T47D (cell line): ENCODE results near the gene KCTD12.
"Not testable (repeated sequence)": the region's sequence is repeated elsewhere in the genome, so short reads cannot be mapped to it uniquely, and the experiment has no call there.

ENCODE experiments used
- DNase-seq, 2 experiments: peaks; one replicate each; pipeline versions ENCODE4 v3.0.0 to v3.0.0-alpha.2; 2011 to 2012; ENCODE audit warnings: low read depth in 1 of 2, low spot score in 1 of 2
- JUND ChIP-seq: IDR thresholded peaks from 2 replicates; pipeline ENCODE4 v1.6.1; 2012; ENCODE audit warnings: low read depth
- in situ Hi-C: cut with HindIII; loops from 2 replicates; pipeline ENCODE4 v1.10.0; 2016; ENCODE audit warnings: low sequenced_read_pairs, low pct_unique_long_range_greater_than_20kb

KCTD12 gene

DNA sequence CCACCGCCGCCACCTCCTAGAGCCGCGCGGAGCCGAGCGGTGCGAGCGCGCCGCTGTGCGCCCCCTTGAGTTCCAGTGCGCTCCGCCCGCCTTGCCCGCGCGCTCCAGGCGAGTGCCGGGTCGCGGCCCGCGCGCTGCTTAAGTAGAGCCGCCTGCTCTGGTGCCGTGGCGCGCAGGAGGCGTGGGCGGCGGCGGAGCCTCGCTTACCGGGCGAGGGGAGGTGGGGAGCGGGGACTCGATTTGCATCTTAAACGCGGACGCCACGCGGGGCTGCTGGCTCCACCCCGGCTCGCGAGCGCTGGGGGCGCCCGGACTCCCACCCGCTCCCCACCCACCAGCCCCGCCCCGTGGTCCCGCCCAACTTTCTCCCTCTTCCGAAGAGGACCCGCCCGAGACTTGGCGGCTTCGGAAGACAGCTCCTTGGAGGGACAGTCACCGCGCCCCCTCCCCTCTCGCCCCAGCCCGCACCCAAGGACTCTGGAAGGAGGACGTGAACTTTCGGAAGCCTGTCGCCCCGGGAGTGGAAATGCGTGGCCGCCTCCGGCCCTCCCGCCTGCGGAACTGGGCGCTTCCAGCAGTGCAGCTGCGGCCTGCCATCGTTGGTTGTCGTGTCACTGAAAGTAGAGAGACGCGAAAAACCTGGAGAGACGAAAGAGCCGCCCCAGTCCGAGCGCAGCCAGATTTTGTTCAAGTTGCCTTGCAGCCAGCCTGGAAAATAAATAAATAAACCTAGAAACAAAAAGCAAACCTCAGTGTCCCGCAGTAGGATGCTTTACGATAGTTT is at the start of gene KCTD12:
Gene KCTD12 (minus strand): TSS at position 114 of the 784 bp plus-strand sequence. CDS start 257 bp downstream, outside the sequence.
- peak; percentile 27 to 73 for DNase-seq
- in situ Hi-C loops, result no loop called here
- no peak for TF ChIP-seq JUND

DNA sequence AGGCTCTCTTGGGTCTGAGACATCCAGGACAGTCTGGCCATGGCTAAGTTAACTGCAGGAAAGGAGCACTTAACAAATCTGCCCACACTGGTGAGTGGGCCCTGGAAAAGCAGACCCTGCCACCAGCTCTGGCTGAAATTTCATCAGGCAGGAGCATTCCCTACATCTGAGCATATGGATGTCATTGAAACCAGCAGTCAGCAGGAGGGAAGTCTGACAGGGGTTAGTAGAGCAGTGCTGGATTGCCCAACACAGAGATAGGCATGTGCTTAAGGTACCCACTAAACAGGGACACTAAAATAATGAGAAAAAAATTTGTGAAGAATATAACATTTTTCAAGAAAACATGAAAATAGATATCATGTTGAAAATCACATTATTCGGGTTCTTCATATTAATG is 48.5 kb upstream of the KCTD12 start:
- in situ Hi-C loops, result no loop called here
- no peak for DNase-seq
- no peak for TF ChIP-seq JUND

DNA sequence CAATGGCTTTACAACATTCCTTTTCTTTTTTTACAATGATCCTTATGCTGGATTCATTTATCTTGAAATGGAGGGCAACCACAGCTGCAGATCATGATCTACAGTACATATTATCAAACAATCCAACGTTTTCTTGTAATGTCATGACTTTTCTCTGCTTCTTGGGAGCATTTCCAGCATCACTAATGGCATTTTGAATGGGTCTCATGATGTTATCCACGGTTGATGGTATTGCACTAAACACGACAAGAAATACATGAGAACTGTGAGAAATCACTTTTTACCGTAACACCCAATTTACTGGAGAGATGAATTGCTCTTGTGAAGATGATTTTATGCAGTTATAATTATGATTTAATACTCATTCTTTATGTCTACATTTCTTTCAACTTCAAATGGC is 45.9 kb upstream of the KCTD12 start:
- TF ChIP-seq JUND, result no peak
- DNase-seq, result no peak
- in situ Hi-C loops, result no loop called here

DNA sequence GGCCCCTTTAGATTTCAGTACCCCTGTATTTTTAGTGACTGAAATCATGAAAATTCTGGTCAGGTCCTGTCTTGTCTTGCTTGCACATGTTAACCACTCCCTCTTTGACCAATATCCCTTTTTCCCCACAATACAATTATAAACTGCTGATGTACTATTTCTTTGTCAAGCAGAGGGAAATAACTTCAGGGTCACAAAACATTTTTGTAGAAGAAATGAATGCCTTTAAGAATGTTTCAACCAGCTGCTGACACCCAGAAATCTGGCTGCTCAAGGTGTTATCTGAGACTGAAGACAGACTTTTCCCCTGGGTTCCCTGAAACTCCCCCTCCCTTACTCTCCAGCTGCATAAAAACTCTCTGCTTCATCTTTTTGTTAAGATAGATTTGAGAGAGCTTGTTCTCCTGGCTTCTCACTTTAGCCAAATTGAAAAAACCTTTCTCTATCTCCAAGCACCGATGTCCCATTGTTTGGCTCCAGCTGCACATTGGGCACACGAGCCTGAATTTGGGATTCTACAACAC is 43.7 kb upstream of the KCTD12 start:
- DNase-seq, result no peak
- TF ChIP-seq JUND, result no peak
- in situ Hi-C loops, result no loop called here

- no peak for TF ChIP-seq JUND
- in situ Hi-C loops, result no loop called here
- DNase-seq, result no peak
Measured at GRCh38 chr13:76929320-76929719, 43.1 kb upstream of the KCTD12 start.

- DNase-seq, result no peak
- TF ChIP-seq JUND, result no peak
- in situ Hi-C loops, result no loop called here
Measured at GRCh38 chr13:76928456-76928855, 42.3 kb upstream of the KCTD12 start.

- TF ChIP-seq JUND, result no peak
- no peak for DNase-seq
- in situ Hi-C loops, result no loop called here
Measured at GRCh38 chr13:76927955-76928354, 41.8 kb upstream of the KCTD12 start.

DNA sequence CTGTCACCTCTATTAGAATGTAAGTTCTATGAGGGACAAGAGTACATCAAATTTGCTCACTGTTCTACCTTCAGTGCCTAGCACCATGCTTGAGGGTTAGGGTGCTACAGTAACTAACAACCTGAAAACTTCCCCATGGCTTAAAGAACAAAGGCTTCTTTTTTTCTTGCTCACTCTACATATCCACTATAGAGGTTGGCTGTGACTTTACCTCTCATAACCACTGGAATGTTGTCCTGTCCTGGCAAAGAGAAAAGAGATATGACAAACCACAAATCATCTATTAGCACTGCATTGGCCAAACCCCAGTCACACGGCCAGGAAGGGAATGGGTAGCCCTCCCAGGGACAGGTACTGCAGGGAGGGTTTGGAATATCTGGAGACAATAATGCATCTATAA is 38.9 kb upstream of the KCTD12 start:
- in situ Hi-C loops, result no loop called here
- no peak for TF ChIP-seq JUND
- no peak for DNase-seq

- DNase-seq, result no peak
- TF ChIP-seq JUND, result no peak
- in situ Hi-C loops, result no loop called here
Measured at GRCh38 chr13:76921516-76921915, 35.3 kb upstream of the KCTD12 start.

GRCh38 chr13:76917755-76918481 is 31.7 kb upstream of the KCTD12 start:
- in situ Hi-C loops, result not testable (repeated sequence)

GRCh38 chr13:76917095-76917494 is 30.9 kb upstream of the KCTD12 start:
- in situ Hi-C loops, result no loop called here
- no peak for DNase-seq
- TF ChIP-seq JUND, result no peak

More at GRCh38 chr13:76917755-76918481, 31.7 kb upstream of the KCTD12 start:
- peak in 1 of 2 experiments; percentile 7 for DNase-seq

DNA sequence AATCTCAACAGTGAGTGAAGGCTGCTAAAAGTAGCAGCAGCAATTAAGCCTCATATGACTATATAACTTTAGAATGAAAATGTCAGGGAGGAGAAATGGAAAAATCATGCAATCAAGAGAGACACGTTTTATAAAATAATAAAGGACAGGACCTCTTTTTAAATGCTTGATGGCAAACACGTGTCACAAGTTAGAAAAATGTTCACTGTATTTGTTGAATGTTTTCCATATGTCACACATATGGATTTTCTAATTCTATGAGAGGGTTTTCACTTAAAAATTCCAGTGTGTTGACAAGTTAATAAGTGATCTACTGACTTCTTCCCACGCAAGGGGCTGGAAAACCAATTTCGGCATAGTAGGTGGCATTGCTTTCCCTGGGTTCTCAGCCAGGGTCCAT is 27.7 kb upstream of the KCTD12 start:
- in situ Hi-C loops, result no loop called here
- DNase-seq, result no peak
- no peak for TF ChIP-seq JUND

DNA sequence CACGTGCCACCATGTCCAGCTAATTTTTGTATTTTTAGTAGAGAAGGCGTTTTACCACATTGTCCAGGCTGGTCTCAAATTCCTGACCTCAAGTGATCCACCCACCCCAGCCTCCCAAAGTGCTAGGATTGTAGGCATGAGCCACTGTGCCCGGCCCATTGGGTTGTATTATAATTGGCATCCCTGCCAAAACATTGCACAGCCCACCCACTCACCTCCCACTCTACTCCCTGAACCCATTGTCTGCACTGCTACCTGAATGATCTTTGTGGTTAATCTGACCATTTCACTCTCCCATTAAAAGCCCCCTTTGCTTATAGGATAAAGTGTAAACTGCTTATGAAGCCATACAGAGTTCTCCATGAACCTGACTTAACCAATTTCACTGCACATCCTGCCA is 26.3 kb upstream of the KCTD12 start:
- in situ Hi-C loops, result no loop called here
- TF ChIP-seq JUND, result no peak
- DNase-seq, result no peak
